WI38 (cell line): ENCODE data around the gene GRIN2D.

Source experiments
- H3K4me3 ChIP-seq: 2 replicates; pipeline ENCODE4 v1.5.1; 2011; ENCODE audit warnings: low read depth, mild to moderate bottlenecking, control low read depth, low read length
- TF ChIP-seq, protein P1 (sequence below): IDR thresholded peaks from 2 replicates; pipeline ENCODE4 v1.5.1; 2012; ENCODE audit warnings: low read depth, mild to moderate bottlenecking, control low read depth, low read length

GRIN2D gene

DNA sequence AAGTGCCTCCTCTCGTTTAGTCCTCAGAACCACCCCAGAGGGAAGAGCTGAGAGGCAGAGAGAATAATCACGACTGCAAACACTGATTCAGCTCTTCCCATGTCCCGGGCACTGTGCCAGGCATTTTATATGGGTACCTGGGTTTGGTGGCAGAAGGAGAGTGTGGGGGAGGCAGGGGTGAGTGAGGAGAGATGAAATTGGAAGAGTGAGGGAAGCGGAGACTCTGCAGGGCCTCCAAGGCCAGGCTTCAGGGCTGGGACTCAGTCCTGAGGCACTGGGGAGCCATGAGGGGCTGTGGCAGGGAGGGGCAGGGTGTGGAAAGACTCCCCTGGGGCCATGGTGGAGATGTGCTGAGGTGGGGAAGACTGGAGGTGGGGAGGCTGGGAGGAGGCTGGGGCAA lies 20.6 kb upstream of the GRIN2D start:
- H3K4me3 ChIP-seq, result no peak overlapping the region
- TF ChIP-seq, protein P1, sequence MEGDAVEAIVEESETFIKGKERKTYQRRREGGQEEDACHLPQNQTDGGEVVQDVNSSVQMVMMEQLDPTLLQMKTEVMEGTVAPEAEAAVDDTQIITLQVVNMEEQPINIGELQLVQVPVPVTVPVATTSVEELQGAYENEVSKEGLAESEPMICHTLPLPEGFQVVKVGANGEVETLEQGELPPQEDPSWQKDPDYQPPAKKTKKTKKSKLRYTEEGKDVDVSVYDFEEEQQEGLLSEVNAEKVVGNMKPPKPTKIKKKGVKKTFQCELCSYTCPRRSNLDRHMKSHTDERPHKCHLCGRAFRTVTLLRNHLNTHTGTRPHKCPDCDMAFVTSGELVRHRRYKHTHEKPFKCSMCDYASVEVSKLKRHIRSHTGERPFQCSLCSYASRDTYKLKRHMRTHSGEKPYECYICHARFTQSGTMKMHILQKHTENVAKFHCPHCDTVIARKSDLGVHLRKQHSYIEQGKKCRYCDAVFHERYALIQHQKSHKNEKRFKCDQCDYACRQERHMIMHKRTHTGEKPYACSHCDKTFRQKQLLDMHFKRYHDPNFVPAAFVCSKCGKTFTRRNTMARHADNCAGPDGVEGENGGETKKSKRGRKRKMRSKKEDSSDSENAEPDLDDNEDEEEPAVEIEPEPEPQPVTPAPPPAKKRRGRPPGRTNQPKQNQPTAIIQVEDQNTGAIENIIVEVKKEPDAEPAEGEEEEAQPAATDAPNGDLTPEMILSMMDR, result no peak

DNA sequence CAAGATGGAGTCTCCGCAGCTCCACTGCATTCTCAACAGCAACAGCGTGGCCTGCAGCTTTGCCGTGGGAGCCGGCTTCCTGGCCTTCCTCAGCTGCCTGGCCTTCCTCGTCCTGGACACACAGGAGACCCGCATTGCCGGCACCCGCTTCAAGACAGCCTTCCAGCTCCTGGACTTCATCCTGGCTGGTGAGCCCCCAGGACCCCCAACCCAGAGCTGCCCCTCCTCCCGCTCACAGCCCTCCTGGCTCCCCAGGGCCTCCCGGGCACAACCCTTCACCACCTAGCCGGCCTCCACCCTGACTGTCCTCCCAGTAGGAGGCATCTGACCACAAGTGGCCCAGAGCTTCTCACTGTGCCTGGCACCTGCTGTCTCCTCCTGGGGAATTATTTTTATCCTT lies 19.9 kb upstream of the GRIN2D start:
- no peak overlapping the region for H3K4me3 ChIP-seq
- TF ChIP-seq, protein P1, result no peak

DNA sequence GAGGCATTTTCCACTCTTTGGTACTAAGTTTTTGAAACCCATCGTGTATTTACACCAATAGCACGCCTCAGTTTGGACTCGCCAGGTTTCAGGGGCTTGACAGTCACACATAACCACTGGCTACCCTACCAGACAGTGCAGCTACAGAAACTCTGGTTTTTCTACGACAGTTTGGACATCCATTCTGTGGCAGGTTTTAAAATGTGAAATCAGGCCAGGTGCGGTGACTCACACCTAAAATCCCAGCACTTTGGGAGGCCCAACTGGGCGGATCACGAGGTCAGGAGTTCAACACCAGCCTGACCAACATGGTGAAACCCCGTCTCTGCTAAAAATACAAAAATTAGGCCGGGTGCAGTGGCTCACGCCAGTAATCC lies 15.3 kb upstream of the GRIN2D start:
- H3K4me3 ChIP-seq, result no peak overlapping the region
- TF ChIP-seq, protein P1, result no peak

- H3K4me3 ChIP-seq, result no peak overlapping the region
- TF ChIP-seq, protein P1, result no peak
Measured at GRCh38 chr19:48379058-48379457, 14.4 kb upstream of the GRIN2D start.

GRCh38 chr19:48381178-48381950 lies 12.1 kb upstream of the GRIN2D start:
- TF ChIP-seq, protein P1, result no peak
- H3K4me3 ChIP-seq, result no peak overlapping the region

DNA sequence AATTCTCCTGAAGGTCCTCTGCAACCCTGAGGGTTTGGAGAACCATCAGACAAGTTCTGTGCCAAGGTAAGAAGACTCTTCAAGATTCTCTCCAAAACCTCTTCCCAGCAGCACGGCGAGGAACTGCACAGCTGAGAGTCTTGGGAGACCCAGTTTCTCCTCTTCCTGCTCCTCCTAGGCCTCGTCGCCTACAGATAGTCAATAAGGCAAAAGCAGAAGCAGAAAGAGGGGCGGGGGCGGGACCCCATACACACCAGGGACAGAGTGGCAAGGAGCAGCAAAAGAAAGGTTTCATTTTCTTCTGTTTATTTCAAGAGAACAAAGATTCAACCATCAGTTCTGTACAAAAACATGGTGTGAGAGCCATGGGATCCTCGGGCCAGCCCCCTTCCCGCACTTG lies 11.2 kb upstream of the GRIN2D start:
- TF ChIP-seq, protein P1, result no peak

GRCh38 chr19:48385461-48386087 lies 7.9 kb upstream of the GRIN2D start:
- TF ChIP-seq, protein P1, result no peak
- no peak overlapping the region for H3K4me3 ChIP-seq

More for the DNA sequence above, 11.2 kb upstream of the GRIN2D start:
- H3K4me3 ChIP-seq, result no peak overlapping the region
